Keratinocyte (primary cell): ENCODE measurements around the gene SRL. TPM values are rescaled to one million over a fixed set of nuclear protein-coding genes. Genes with fewer than 3 reads are reported as not detected.

ENCODE experiments used
- DNase-seq: peaks from one replicate; pipeline ENCODE4 v3.0.0-alpha.2; 2011; ENCODE audit warnings: low read depth, missing footprints, low spot score
- FAIRE-seq: peaks from 2 replicates; lab custom pipeline; 2011; peaks lifted over from hg19 to GRCh38; lab: Jason Lieb, UNC
- H2AFZ ChIP-seq: 2 replicates; pipeline ENCODE4 v1.6.0; 2012; ENCODE audit warnings: low read length, control low read depth, inconsistent platforms; ENCODE audit not compliant: control insufficient read depth
- H3K27ac ChIP-seq: 2 replicates; pipeline ENCODE4 v1.5.1; 2011; ENCODE audit warnings: low read length; ENCODE audit not compliant: control insufficient read depth, insufficient read depth
- H3K27me3 ChIP-seq: 3 replicates; pipeline ENCODE4 v1.6.0; 2011; ENCODE audit warnings: low read length; ENCODE audit not compliant: control insufficient read depth, insufficient read depth; ENCODE audit errors: extremely low read depth
- H3K36me3 ChIP-seq, 2 experiments: 2 replicates in 1 of 2; 3 replicates in 1 of 2; pipeline ENCODE4 v1.5.1; 2011; ENCODE audit warnings: low read length in 2 of 2, mild to moderate bottlenecking in 1 of 2; ENCODE audit not compliant: control insufficient read depth in 2 of 2, insufficient read depth in 2 of 2; ENCODE audit errors: extremely low read depth in 1 of 2
- H3K4me1 ChIP-seq: 3 replicates; pipeline ENCODE4 v1.5.1; 2011; ENCODE audit warnings: low read length; ENCODE audit not compliant: control insufficient read depth, insufficient read depth; ENCODE audit errors: extremely low read depth
- H3K4me2 ChIP-seq: 3 replicates; pipeline ENCODE4 v1.6.0; 2011; ENCODE audit warnings: low read depth, low read length; ENCODE audit not compliant: control insufficient read depth, insufficient read depth; ENCODE audit errors: extremely low read depth
- H3K4me3 ChIP-seq, 3 experiments: fragments of 200-600 bp in 1 of 3; sonication (generic) in 1 of 3; 2 replicates in 2 of 3; 3 replicates in 1 of 3; pipeline ENCODE4 v1.5.1; 2011 to 2016; ENCODE audit warnings: low read length in 3 of 3, mild to moderate bottlenecking in 3 of 3, control low read depth in 2 of 3, inconsistent platforms in 1 of 3, low read depth in 1 of 3, mixed read lengths in 1 of 3, mixed run types in 1 of 3, moderate library complexity in 1 of 3; ENCODE audit not compliant: control insufficient read depth in 2 of 3, insufficient read depth in 2 of 3; ENCODE audit errors: extremely low read depth in 1 of 3
- H3K79me2 ChIP-seq: 2 replicates; pipeline ENCODE4 v1.6.0; 2012; ENCODE audit warnings: low read length; ENCODE audit not compliant: control insufficient read depth, insufficient read depth
- H3K9ac ChIP-seq: 3 replicates; pipeline ENCODE4 v1.6.0; 2011; ENCODE audit warnings: low read length; ENCODE audit not compliant: control insufficient read depth, insufficient read depth; ENCODE audit errors: extremely low read depth
- H3K9me1 ChIP-seq: 3 replicates; pipeline ENCODE4 v1.6.0; 2011; ENCODE audit warnings: low read length; ENCODE audit not compliant: control insufficient read depth, insufficient read depth; ENCODE audit errors: extremely low read depth
- H3K9me3 ChIP-seq: 2 replicates; pipeline ENCODE4 v1.5.1; 2012; ENCODE audit warnings: low read depth, low read length; ENCODE audit not compliant: control insufficient read depth
- H4K20me1 ChIP-seq: 3 replicates; pipeline ENCODE4 v1.6.0; 2011; ENCODE audit warnings: low read length; ENCODE audit not compliant: control insufficient read depth, insufficient read depth; ENCODE audit errors: extremely low read depth
- CTCF ChIP-seq, 3 experiments: IDR thresholded peaks in 1 of 3; conservative IDR thresholded peaks in 1 of 3; optimal IDR thresholded peaks in 1 of 3; 2 replicates in 2 of 3; 3 replicates in 1 of 3; pipeline versions ENCODE3 to v1.5.1; 2011; ENCODE audit warnings: low read length in 3 of 3, mild to moderate bottlenecking in 3 of 3, moderate library complexity in 2 of 3, control low read depth in 1 of 3, inconsistent platforms in 1 of 3; ENCODE audit not compliant: insufficient read depth in 2 of 3; ENCODE audit errors: extremely low read depth in 1 of 3
- EZH2 ChIP-seq: IDR thresholded peaks from one replicate; pipeline ENCODE4 v1.6.1; 2012; ENCODE audit warnings: inconsistent platforms, mild to moderate bottlenecking, low read length, moderate library complexity
- dilution Hi-C: fragments of 300-500 bp; cut with MboI; formaldehyde crosslinking; loops from one replicate; pipeline ENCODE4 v1.7.0; 2020; ENCODE audit warnings: low sequenced_read_pairs; ENCODE audit not compliant: extremely low pct_ligation_motif_present
- polyA plus RNA-seq, 5 experiments: library from polyadenylated mRNA; depleted of rRNA in 3 of 5; stranded (reverse) in 3 of 5; stranded (forward) in 1 of 5; unstranded in 1 of 5; fragments of >200 nt; gene quantifications; 1 replicate in 1 of 5; 2 replicates in 3 of 5; 3 replicates in 1 of 5; pipeline versions ENCODE4 v1.2.1 to v1.2.3, GENCODE V29; 2011 to 2012; ENCODE audit warnings: missing spikeins in 2 of 5, low read depth in 1 of 5, low replicate concordance in 1 of 5

Gene SRL
- polyA plus RNA-seq, 1 donor (not counting 4 experiments of a cell fraction or from before 2014, with no cell fraction given), result not detected

DNA sequence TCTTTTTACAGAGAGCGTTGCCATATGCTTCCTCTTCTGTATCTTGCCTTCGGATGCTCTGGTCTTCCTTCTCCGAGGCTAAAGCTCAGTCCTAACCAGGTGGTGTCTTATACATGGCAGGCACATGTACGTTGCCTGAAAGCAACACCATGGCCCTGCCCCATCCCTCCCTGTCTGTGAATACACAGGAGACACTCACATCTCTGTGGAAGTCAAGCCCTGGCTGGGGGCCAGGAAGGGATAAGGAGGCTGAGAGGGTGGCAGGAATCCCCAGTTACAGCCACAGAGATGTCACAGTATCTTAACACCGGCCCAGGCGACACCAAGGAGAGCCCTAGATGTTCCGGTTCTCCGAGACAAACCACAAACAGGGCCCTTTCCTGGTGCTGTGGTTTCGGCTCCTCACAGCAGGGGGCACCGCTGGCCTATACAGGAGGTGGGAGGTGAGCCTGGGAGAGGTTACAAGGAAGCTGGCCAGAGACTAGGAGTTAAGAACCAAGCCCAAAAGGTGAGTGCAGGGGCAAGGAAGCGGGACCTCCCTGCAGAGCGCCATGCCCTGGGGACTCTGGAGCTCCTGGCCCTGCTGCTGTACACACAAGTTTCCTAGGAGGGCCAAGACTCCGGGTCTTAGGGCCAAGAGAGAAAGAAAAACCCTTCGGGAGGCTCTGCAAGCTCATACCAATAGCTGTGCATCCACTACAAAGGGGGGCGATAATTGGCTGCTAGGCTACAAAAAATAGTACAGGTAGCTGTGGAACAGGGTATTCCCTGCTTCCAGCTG lies 41.7 kb downstream of the SRL start:
- Histone ChIP-seq H3K9me3 (no peaks in the 10 kb centered on the region), H3K4me1 (peaks cover 8% of the 10 kb centered on the region), H3K27me3 (no peaks in the 10 kb centered on the region), H3K9ac (peak overlapping the region; percentile 10), H3K9me1 (no peaks in the 10 kb centered on the region), H2AFZ (peak overlapping the region; percentile 39), H3K27ac (no peak overlapping the region), H3K79me2 (no peaks in the 10 kb centered on the region), H3K4me3 (no peak overlapping the region), H3K36me3 (no peaks in the 10 kb centered on the region), H4K20me1 (no peaks in the 10 kb centered on the region), H3K4me2 (peak overlapping the region; percentile 42)
- FAIRE-seq (peak; percentile 43), DNase-seq (no peak)
- dilution Hi-C loops, result no loop called here
- no peak for TF ChIP-seq EZH2
- TF ChIP-seq CTCF (optimal IDR thresholded peaks at IDR 0.05 in 1 of 3, IDR thresholded peaks at IDR 0.05 in 1 of 3, conservative IDR thresholded peaks at IDR 0.05 in 1 of 3; ENCODE audit: extremely low read depth in 1 of 3, insufficient read depth in 2 of 3, low read length in 3 of 3), result peak; percentile 85 to 93 (median 90)

- no peak for FAIRE-seq
Measured at GRCh38 chr16:4198816-4199215, 43.1 kb downstream of the SRL start.

More at GRCh38 chr16:4198816-4199215, 43.1 kb downstream of the SRL start:
- no peaks in the 10 kb centered on the region for H3K36me3 ChIP-seq
- H3K27me3 ChIP-seq, result no peaks in the 10 kb centered on the region
- H3K79me2 ChIP-seq, result no peaks in the 10 kb centered on the region
- no peak overlapping the region for H3K27ac ChIP-seq
- no peak overlapping the region for H3K9ac ChIP-seq
- dilution Hi-C loops, result no loop called here
- TF ChIP-seq EZH2, result no peak
- no peak for TF ChIP-seq CTCF (optimal IDR thresholded peaks at IDR 0.05 in 1 of 3, IDR thresholded peaks at IDR 0.05 in 1 of 3, conservative IDR thresholded peaks at IDR 0.05 in 1 of 3; ENCODE audit: extremely low read depth in 1 of 3, insufficient read depth in 2 of 3, low read length in 3 of 3)
- no peak overlapping the region for H3K4me3 ChIP-seq
- peaks cover 8% of the 10 kb centered on the region for H3K4me1 ChIP-seq
- no peak for DNase-seq
- no peak overlapping the region for H3K4me2 ChIP-seq
- H3K9me1 ChIP-seq, result no peaks in the 10 kb centered on the region
- H2AFZ ChIP-seq, result no peak overlapping the region
- no peaks in the 10 kb centered on the region for H3K9me3 ChIP-seq
- H4K20me1 ChIP-seq, result no peaks in the 10 kb centered on the region
